Cardiac fibroblast (primary cell): ENCODE measurements around the gene SEMA3B.

Source experiments
- DNase-seq, 2 donors: peaks; one replicate each; pipeline versions ENCODE4 v3.0.0 to v3.0.0-alpha.2; 2010; ENCODE audit warnings: low read depth in 2 of 2
- H3K4me3 ChIP-seq, 2 donors: replicated peaks in 1 of 2; 1 replicate in 1 of 2; 2 replicates in 1 of 2; pipeline ENCODE4 v1.5.1; 2011; ENCODE audit warnings: low read depth in 2 of 2, low read length in 2 of 2, mild to moderate bottlenecking in 2 of 2, moderate library complexity in 1 of 2
- CTCF ChIP-seq: IDR thresholded peaks from one replicate; pipeline ENCODE4 v1.5.1; 2011; ENCODE audit warnings: low read depth, mild to moderate bottlenecking, low read length, inconsistent platforms

Gene SEMA3B

GRCh38 chr3:50268703-50269451, at the start of gene SEMA3B:
TSS of gene SEMA3B (plus strand) at chr3:50269147. CDS start at chr3:50269241, 94 bp downstream.
- TF ChIP-seq CTCF = no peak
- peak in 1 of 2 donors; percentile 50 for DNase-seq
- H3K4me3 ChIP-seq = no peak within 1 kb of the TSS

- no peak overlapping the region for H3K4me3 ChIP-seq
- no peak for DNase-seq
- TF ChIP-seq CTCF = no peak
These were observed 49.7 kb upstream of the SEMA3B start for GRCh38 chr3:50219285-50219684.

- no peak for DNase-seq
- H3K4me3 ChIP-seq = no peak overlapping the region
- TF ChIP-seq CTCF = no peak
These were observed 48.8 kb upstream of the SEMA3B start for GRCh38 chr3:50220109-50220508.

GRCh38 chr3:50221051-50221410, 47.9 kb upstream of the SEMA3B start:
- no peak overlapping the region for H3K4me3 ChIP-seq
- no peak for DNase-seq
- TF ChIP-seq CTCF = no peak

GRCh38 chr3:50221411-50222168, 47.4 kb upstream of the SEMA3B start:
- no peak overlapping the region for H3K4me3 ChIP-seq
- no peak for DNase-seq
- no peak for TF ChIP-seq CTCF

GRCh38 chr3:50222169-50222528, 46.8 kb upstream of the SEMA3B start:
- no peak for DNase-seq
- no peak for TF ChIP-seq CTCF
- H3K4me3 ChIP-seq = no peak overlapping the region
